MM.1S (cell line): ENCODE measurements around the gene RAP2B.

ENCODE experiments used
- CTCF ChIP-seq: fragments of 300-600 bp; sonication (generic); IDR thresholded peaks from 2 replicates; pipeline ENCODE4 v1.5.1; 2016; ENCODE audit warnings: antibody characterized with exemption, low read length, mixed read lengths
- EZH2 ChIP-seq: fragments of 300-600 bp; sonication (generic); optimal IDR thresholded peaks from 2 replicates; pipeline ENCODE3; 2017; ENCODE audit warnings: low read depth, mild to moderate bottlenecking, antibody characterized with exemption, low read length, mixed read lengths
- EZH2phosphoT487 ChIP-seq: fragments of 300-600 bp; sonication (generic); IDR thresholded peaks from 2 replicates; pipeline ENCODE4 v1.6.1; 2018; ENCODE audit warnings: antibody characterized with exemption, low read length

GRCh38 chr3:153115326-153115725 lies 46.7 kb upstream of the RAP2B start:
- no peak for TF ChIP-seq CTCF
- TF ChIP-seq EZH2: no peak
- TF ChIP-seq EZH2phosphoT487: no peak
